ENCODE data around the gene NOS2.
A peak's percentile ranks its signal among the peaks of the same experiment; 100 is the strongest.

Gene NOS2

DNA sequence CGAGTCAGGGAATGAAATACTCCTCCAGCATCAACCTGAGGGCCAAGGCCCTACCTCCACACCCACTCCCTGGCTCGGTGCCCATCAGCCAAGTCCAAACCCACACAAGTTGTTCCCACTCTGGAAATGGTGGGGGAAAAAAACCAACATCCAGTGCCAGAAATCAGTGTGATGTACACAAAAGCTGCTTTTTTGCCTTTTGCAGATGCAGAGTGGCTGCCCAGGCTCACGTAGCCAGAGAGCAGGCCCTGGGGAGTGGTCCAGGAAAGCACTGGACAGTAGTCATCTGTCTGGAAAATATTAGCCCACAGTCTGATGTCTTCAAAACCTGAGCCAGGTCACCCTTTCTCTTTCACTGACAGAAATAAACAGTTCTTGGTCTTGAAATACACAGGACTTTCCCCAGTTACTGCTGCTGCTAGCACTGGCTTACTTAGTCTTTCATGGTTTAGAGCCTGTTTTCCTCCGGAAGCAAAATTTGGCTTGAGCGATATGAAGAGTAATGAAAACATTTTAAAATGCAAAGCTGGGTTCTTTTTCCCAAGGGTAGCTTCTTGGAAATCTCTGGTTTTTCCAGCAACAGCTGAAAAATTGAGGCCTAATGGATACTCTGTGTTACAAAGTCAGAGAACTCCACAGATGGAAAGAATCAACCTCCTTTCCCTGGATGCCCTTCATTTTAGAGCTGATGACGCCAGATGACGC lies 18.2 kb upstream of the NOS2 start:
- no peak for DNase-seq

- DNase-seq = no peak
These were observed 17.4 kb upstream of the NOS2 start for GRCh38 chr17:27817731-27818130.

DNA sequence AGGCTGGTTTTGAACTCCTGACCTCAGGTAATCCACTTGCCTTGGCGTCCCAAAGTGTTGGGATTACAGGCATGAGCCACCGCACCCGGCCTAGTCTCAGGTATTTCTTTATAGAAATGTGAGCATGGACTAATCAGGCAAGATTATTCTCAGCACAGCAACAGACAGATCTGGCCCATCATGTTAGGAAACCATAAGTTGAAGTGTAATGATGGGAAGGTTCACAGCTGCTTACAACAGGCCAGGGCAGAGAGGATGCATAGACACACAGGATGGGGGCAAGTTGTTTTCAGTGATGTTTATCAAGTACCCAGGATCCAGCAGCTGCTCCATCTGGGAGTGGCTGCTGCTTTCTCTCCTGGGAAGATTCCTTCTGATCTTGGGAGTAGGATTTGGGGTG lies 16.6 kb upstream of the NOS2 start:
- no peak for DNase-seq

- DNase-seq = no peak
These were observed 11.6 kb upstream of the NOS2 start for GRCh38 chr17:27811961-27812360.

DNA sequence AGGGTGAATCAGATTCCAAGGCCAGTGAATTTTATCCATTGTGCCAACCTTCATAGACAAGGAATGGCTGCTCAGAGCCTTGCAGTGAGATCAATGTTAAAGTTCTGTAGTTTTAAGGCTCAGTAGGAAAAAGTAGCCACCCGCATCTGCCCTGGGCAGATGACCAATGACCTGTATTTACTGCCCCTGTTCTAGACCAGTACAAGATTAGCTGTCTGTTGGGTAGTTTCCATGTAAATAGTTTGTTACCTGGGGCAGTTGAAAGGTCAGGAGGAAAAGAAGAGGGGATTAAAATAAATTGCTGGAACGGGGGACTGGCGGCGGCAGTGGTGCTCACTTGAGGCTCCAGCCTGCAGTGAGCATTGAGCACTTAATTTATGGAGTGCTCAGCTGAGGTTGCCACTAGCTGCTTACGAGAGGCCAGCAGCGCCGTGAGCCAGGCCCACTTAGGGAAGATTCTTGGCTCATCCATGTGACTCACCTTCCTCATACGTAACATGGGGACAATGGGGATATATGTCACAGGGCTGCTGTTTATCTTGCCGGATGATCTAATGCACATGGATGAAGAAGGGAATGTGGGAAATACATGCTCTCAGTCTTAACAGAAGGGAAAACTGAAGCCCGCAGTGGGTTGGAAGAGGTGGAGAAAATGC lies 10.7 kb upstream of the NOS2 start:
- DNase-seq = no peak

GRCh38 chr17:27810211-27810901 lies 10.0 kb upstream of the NOS2 start:
- DNase-seq = no peak

DNA sequence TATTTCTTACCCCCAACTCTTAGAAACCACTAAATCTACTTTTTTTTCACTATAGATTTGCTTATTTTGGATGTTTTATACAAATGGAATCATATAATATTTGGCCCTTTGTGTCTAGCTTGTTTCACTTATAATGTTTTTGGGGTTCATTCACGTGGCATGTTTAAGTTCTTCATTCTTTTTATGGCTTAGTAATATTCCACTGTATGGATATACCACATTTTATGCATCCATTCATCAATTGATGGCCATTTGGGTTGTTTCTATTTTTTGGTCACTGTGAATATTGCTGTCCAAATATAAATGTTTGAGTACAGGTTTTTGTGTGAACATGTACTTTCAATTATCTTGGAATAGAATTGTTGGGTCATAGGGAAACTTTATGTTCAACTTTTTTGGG lies 9.2 kb upstream of the NOS2 start:
- no peak for DNase-seq

GRCh38 chr17:27808628-27809027 lies 8.3 kb upstream of the NOS2 start:
- DNase-seq = no peak

DNA sequence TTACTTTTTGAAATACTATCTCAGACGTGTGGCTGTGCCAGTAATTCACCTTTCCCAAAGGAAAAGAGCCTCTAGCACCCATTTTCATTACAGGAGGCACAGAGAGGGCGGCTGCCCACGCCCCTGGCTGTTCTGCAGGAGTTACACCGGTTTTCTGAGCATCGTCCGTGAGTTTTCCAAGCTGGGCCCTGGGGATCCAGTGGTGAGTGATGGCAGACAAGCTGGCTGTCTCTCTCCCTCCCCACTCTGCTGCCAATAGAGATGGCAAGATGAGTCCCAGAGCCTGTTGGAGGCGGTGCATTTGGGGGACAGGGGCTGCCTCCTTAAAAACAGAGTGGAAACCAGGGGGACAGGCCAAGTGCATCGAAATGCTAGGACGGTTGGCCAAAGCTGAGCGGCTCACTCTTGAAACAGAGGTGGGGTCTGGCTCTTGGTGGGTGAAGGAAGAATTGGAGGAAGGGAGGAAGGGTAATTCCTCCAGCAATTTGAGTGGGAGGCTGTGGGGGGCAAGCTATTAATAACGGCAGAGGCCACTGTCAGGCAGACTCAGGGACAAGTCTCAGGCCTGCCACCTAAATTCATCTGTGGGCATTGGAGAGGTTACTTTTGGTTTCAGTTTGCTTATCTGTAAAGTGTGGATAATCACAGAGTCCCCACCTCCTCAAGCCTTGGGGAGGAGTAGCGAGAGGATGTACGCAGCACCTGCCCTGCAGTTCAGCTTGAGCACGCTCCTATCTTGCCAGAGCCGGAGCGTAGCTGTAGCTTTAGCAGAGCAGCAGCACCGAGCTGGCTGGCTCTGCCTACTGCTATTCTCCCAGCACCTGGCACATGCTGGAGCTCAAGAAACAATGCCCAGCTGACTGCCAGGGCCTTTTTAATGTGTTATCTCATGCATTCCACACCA lies 7.5 kb upstream of the NOS2 start:
- no peak for DNase-seq

DNA sequence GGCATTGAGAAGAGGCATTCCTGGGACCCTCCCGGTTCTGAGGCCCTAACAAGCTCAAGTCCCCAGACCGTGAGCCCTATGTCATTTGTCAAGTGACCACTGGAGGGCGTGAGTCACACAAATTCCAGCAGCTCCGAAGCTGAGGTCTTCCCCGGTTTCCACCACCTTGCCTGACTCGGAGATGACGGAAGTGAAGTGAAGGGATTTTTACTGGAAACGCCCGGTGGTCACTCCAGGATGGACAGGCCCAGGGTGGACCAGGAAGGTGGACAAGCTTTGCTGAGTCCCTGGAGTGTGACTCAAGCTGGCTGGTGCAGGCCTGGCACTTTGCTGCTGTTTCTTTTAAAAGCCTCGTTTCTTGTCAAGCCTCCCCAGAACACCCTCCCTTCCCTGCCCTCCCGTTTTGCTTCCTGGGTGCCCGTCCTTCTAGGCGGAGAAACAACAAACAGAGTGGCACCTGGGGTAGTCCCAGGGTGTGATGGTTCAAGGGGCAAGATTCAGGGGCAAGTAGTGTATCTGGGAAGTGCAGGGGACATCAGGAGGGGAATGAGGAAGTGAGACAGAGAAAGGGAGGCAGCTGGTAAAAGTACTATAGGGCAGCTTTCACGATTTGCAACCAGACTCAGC lies 5.3 kb upstream of the NOS2 start:
- DNase-seq = peak; percentile 81

DNA sequence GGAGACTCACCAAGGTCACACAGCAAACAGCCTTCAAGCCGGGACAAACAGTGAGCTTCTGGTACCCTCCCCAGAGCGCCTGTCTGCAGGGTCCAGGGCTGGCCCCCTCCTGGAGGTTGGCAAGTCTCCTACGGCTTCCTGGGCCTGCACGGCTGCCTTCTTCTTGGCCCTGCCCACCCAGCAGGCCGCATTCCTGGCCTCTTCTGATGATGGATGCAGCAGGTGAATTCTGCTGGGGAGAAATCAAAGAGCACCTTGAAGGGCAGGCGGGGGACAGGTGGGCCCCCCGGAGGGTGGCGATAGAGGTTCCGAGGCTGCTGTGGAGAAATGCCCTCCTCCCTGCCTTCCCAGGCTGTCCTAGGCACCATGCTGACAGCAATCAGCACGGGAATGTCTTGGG lies 3.8 kb upstream of the NOS2 start:
- no peak for DNase-seq

- no peak for DNase-seq
These were observed 2.8 kb upstream of the NOS2 start for GRCh38 chr17:27802962-27803680.

GRCh38 chr17:27802033-27802432 lies 1.7 kb upstream of the NOS2 start:
- no peak for DNase-seq

DNA sequence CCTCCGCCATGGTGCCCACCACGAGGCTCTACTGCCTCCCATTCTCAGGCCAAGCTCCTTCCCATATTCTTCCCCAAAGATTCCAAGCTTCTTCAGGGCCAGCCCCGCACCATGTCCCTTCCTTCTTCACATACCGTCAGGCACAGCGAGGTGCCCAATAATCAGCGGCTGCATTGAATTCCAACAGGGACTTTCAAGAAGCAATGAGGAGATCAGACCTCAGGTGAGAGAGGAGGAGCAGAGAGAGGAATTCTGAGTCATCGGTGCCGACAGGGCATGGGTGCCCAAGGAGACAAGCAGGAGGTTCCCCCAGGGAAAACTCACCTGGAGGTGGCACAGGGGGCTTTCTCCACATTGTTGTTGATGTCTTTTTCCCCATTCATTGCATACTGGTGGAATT lies 2.0 kb downstream of the NOS2 start:
- DNase-seq = no peak

GRCh38 chr17:27797390-27798091 lies 2.8 kb downstream of the NOS2 start:
- no peak for DNase-seq

DNA sequence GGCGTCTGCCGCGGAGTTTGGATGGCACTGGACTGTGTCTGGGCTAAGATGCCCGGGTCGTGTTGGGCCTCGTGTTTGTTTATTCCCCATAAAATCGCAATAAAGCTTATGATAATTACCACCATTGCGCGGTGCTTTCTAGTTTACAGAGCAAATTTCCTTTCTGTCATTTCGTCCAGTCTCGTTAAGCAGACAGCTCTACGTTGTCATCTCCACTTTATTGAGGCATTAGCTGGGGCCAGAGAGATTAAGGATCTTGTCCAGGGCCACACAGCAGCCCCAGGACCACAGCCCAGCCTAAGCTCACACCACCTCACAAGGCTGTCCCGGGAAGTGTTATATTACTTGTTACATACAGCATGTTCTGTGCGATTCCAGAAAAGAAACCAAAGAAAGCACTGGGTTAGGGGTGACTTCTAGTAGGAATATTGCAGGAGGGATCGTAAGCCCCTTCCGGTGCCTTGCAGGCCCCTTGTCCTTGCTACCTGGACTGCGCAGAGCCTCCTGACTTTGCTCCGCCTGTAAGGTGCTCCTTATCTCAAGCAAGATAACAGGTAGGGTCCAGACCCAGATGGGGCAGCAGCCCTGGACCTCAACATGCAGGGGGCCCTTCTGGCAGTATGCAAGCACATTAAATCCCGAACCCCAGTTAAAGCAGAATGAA lies 6.3 kb downstream of the NOS2 start:
- no peak for DNase-seq

DNA sequence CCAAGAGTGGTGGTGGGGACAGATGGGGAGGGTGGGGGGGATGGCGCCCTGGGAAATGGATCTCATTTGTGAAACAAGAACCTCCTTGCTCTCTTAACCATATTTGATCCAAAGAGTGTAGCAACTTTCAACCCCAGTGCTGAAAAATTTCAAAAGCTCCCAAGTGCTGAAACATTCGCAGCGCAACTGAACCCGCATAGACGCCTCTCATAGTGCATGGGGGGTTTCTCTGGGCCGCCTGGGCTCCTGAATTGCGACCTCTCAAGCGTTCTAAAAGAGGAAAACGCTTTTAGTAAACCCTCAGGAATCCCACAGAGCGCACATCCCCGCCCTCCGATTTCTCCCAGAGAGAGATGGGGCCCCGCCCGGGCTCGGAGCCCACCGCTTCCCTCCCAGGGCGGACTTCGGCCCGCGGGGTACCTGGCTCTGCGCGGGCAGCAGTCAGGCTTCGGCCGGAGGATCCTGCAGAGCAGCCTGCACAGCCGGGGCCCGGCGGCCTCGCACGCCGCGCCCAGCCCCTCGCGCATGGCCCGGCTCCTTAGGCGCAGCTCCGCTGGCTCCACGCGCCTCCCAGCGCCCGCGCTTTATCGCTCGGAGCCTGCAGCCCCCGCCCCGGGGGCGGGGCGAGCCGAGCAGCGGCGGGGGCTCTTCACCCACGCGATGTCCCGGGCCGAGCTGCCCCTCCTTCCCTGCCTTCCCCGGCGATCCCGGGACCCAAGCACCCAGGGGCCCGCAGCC lies 7.0 kb downstream of the NOS2 start:
- DNase-seq = no peak

DNA sequence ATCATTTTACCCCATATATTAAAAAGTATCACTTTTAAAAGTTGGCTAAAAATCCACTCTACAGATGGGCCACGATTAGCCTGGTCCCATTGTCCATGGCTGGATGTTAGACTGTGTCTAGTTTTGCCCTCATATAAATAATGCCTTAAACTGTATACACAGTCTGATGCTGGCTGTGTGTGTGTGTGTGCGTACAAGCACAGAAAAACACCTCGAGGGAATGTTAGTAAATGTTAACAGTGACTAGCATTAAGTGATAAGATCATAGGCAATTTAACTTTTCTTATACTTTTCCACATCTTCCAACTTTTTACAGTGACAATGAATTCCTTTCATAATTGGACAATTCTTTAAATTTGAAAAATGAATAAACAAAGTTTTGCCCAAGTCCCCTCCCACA lies 8.2 kb downstream of the NOS2 start:
- no peak for DNase-seq

- DNase-seq = no peak
These were observed 11.4 kb downstream of the NOS2 start for GRCh38 chr17:27788919-27789318.

Measured in NCI-H1694 treated with DMSO at 0.1 percent for 48 hours (cell line).